AG09319 (cell line): ENCODE results near the gene DAGLA.
"Not testable (repeated sequence)": the region's sequence is repeated elsewhere in the genome, so short reads cannot be mapped to it uniquely, and the experiment has no call there.

ENCODE experiments used
- DNase-seq: peaks from one replicate; pipeline ENCODE4 v3.0.0-alpha.2; 2010; ENCODE audit warnings: low read depth; ENCODE audit errors: extremely low read depth
- CTCF ChIP-seq: IDR thresholded peaks from 2 replicates; pipeline ENCODE4 v1.5.1; 2011; ENCODE audit warnings: low read depth, mild to moderate bottlenecking, inconsistent platforms, low read length, moderate library complexity

DAGLA gene

DNA sequence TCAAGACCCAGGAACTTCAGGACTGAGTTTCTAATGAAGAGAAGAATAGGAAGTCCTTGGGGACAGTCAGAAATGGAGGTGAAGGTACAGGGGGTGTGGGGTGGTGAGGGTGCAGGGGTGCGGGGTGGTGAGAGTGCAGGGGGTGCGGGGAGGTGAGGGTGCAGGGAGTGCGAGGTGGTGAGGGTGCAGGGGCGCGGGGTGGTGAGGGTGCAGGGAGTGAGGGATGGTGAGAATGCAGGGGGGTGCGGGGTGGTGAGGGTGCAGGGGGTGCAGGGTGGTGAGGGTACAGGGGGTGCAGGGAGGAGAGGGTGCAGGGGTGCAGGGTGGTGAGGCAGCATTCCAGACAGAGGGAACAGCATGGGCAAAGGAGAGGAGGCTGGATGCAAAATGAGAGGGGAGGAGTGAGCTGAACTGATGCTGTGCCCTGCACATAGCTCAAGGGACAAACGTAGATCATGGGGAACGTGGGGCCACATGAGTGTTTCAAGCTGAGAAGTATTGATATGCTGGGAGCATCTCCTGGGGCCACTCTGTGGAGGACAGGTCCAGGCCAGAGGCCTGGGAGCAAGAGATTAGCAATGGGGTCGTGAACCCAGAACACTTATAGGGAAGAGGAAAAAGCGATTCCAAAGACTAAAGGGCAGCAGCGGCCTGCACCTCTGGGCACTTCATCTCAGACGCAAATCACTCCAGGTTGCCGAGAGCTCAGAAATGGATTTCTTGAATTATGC, 23.7 kb upstream of the DAGLA start:
- no peak for TF ChIP-seq CTCF
- DNase-seq = no peak

- DNase-seq = no peak
- TF ChIP-seq CTCF = no peak
Observed at GRCh38 chr11:61657566-61658290, 22.5 kb upstream of the DAGLA start.

DNA sequence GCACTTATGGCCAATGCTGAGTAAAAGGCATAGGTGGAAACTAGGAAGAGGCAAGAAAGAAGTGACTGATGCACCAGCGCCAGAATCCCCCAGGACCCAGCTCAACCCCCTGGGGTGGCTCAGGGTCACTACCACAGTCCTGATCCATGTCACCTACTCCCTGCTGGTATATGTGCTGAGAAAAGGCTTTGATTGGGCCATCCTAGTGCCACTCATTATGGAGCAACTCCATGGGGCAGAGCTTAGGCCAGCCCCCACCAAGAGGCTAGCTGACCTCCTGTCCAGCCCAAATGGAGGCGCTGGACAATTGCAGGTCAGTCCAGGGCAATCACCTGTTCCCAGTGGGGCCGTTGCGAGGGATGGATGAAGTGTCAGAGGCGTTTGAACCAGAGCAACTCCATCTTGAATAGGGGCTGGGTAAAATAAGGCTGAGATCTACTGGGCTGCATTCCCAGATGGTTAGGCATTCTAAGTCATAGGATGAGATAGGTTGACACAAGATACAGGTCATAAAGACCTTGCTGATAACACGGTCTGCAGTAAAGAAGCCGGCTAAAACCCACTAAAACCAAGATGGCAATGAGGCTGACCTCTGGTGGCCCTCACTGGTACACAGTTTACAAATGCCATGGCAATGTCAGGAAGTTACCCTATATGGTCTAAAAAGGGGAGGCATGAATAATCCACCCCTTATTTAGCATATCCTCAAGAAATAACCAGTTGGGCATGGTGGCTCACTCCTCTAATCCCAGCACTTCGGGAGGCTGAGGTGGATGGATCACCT, 20.6 kb upstream of the DAGLA start:
- no peak for TF ChIP-seq CTCF
- DNase-seq = no peak

DNA sequence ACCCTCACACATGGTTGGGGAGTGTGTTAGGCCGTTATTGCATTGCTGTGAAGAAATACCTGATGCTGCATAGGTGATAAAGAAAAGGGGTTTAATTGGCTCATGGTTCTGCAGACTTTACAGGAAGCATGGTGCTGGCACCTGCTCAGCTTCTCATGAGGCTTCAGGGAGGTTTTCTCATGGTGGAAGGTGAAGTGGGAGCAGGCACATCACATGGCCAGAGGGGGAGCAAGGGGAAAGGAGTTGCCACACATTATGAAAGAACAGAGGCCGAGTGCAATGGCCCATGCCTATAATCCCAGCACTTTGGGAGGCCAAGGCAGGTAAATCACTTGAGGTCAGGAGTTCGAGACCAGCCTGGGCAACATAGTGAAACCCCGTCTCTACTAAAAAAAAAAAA, 19.2 kb upstream of the DAGLA start:
- not testable (repeated sequence) for DNase-seq

- no peak for DNase-seq
Observed at GRCh38 chr11:61666684-61667297, 13.4 kb upstream of the DAGLA start.

GRCh38 chr11:61667684-61668305, 12.4 kb upstream of the DAGLA start:
- TF ChIP-seq CTCF = no peak
- DNase-seq = no peak

More at GRCh38 chr11:61666684-61667297, 13.4 kb upstream of the DAGLA start:
- no peak for TF ChIP-seq CTCF

DNA sequence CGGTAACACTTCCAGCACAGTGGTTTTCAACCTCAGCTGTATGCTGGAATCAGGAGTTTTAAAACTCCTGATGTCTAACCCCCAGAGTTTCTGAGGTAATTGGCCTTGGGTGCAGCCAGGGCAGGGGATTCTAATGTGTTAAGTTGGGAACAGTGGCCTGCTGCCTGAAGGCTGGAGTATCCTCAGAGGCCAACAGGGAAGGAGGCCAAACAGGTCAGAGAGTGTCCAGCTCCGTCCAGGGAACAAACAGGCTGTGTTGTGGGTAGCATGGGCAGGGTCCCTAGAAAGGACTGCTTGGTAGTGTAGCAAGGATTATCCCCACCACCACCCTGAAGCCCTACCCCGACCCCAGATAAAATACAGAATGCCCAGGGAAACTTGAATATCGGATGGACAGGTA, 10.8 kb upstream of the DAGLA start:
- DNase-seq = no peak
- TF ChIP-seq CTCF = no peak
